Measurements from ENCODE around the gene KRTAP6-1. TPM values are rescaled to one million over a fixed set of nuclear protein-coding genes. Genes with fewer than 3 reads are reported as not detected.

KRTAP6-1 gene
- total and polyA plus RNA-seq, 2 of the 4 experiments (the other 2 are of a cell fraction) = not detected

GRCh38 chr21:30592140-30592539, 21.6 kb downstream of the KRTAP6-1 start, which contains the start of gene KRTAP6-3:
KRTAP6-3 (plus strand) TSS chr21:30592440; CDS start chr21:30592446, 6 bp downstream.
- Histone ChIP-seq H2AK9ac (replicated peaks; ENCODE audit: low read depth, low read length, poor library complexity) (no peak within 1 kb of the TSS), H2AFZ (replicated peaks; ENCODE audit: low read length, poor library complexity) (no peak within 1 kb of the TSS), H2BK5ac (ENCODE audit: low read depth, low read length, poor library complexity, severe bottlenecking) (no peak within 1 kb of the TSS), H3K9ac (ENCODE audit: low read depth, low read length) (no peak within 1 kb of the TSS), H2BK120ac (ENCODE audit: low read depth, low read length) (no peak within 1 kb of the TSS), H3K18ac (ENCODE audit: low read depth, low read length) (no peak within 1 kb of the TSS), H3K79me1 (ENCODE audit: low read depth in 1 of 2, low read length in 2 of 2) (no peaks in the 10 kb centered on the region), H2BK20ac (ENCODE audit: low read depth, low read length) (no peak within 1 kb of the TSS), H2BK15ac (ENCODE audit: low read depth, low read length) (no peak within 1 kb of the TSS), H4K5ac (ENCODE audit: low read depth, low read length) (no peak within 1 kb of the TSS), H3K14ac (replicated peaks; ENCODE audit: low read depth, low read length) (no peak within 1 kb of the TSS), H4K8ac (ENCODE audit: low read depth in 2 of 2, low read length in 2 of 2) (no peak within 1 kb of the TSS), H3K4me1 (ENCODE audit: control insufficient read depth, insufficient read depth, low read length) (no peaks in the 10 kb centered on the region), H3K4me2 (ENCODE audit: low read depth, low read length) (no peak within 1 kb of the TSS), H3K27me3 (ENCODE audit: control insufficient read depth, insufficient read depth, low read length) (no peaks in the 10 kb centered on the region), H4K91ac (ENCODE audit: insufficient read depth, low read depth, low read length) (no peak within 1 kb of the TSS), H3K4ac (ENCODE audit: low read depth, low read length) (no peak within 1 kb of the TSS), H4K20me1 (ENCODE audit: insufficient read depth, low read length) (no peaks in the 10 kb centered on the region), H3K9me1 (ENCODE audit: insufficient read depth, low read length) (no peaks in the 10 kb centered on the region), H3K56ac (ENCODE audit: extremely low read depth, insufficient read depth, low read length) (no peak within 1 kb of the TSS; the same call in 1 of the 2 replicates), H3K9me3 (ENCODE audit: control insufficient read depth, insufficient read depth, low read length) (peaks cover 7% of the 10 kb centered on the region), H3K4me3 (ENCODE audit: insufficient read depth, low read depth, low read length) (no peak within 1 kb of the TSS), H2AK5ac (ENCODE audit: low read depth, low read length) (no peak within 1 kb of the TSS), H3K36me3 (ENCODE audit: control insufficient read depth, insufficient read depth, low read length) (no peaks in the 10 kb centered on the region), H3K27ac (ENCODE audit: insufficient read depth, low read length) (no peak within 1 kb of the TSS), H3K23ac (ENCODE audit: low read depth, low read length) (no peak within 1 kb of the TSS)
- TF ChIP-seq NFE2L2 (IDR thresholded peaks at IDR 0.05; ENCODE audit: low read depth, low read length) = no peak
- no peak for TF ChIP-seq RCOR1 (IDR thresholded peaks at IDR 0.05; ENCODE audit: insufficient replicate concordance, low read length)
- no CpG with 5 or more reads among the region's 4 CpGs for WGBS, 2 experiments (ENCODE audit: extremely low coverage in 2 of 2, insufficient read length in 1 of 2)
- ChIA-PET POLR2A (ENCODE audit: unreplicated experiment) (no interaction called here), CTCF (no interaction called here)
- dilution Hi-C loops (cut with HindIII; ENCODE audit: low sequenced_read_pairs, unreplicated experiment) (no loop called here), intact Hi-C loops (cut with micrococcal nuclease) (no loop called here), in situ Hi-C loops (cut with MboI; ENCODE audit: low sequenced_read_pairs) (no loop called here)
- ATAC-seq (ENCODE audit: low read depth) (no peak), DNase-seq (no peak)
- BruUV-seq (replicated peaks) = no TSS peak
